GM23248 (cell line): Measurements from ENCODE around the gene REPS2. TPM values are rescaled to one million over a fixed set of nuclear protein-coding genes. Genes with fewer than 3 reads are reported as not detected.
"Not testable (repeated sequence)": the region's sequence is repeated elsewhere in the genome, so short reads cannot be mapped to it uniquely, and the experiment has no call there.

Experiments used
- DNase-seq: peaks from one replicate; pipeline ENCODE4 v3.0.0-alpha.2; 2015
- H2AFZ ChIP-seq: fragments of 200-600 bp; sonication (generic); 2 replicates; pipeline ENCODE4 v1.6.1; 2016; ENCODE audit warnings: antibody characterized with exemption
- H3F3A ChIP-seq: fragments of 200-600 bp; sonication (generic); 2 replicates; pipeline ENCODE4 v1.6.1; 2016; ENCODE audit warnings: mild to moderate bottlenecking, antibody characterized with exemption, mixed run types; ENCODE audit not compliant: insufficient read depth
- H3K27ac ChIP-seq: fragments of 200-600 bp; sonication (generic); 2 replicates; pipeline ENCODE4 v1.5.1; 2016; ENCODE audit warnings: mild to moderate bottlenecking
- H3K27me3 ChIP-seq: fragments of 200-600 bp; sonication (generic); replicated peaks from 2 replicates; pipeline ENCODE4 v1.6.1; 2016; ENCODE audit warnings: mild to moderate bottlenecking; ENCODE audit not compliant: insufficient read depth
- H3K36me3 ChIP-seq: fragments of 200-600 bp; sonication (generic); 2 replicates; pipeline ENCODE4 v1.6.1; 2016; ENCODE audit warnings: low read depth, mild to moderate bottlenecking
- H3K4me1 ChIP-seq: fragments of 200-600 bp; sonication (generic); 2 replicates; pipeline ENCODE4 v1.6.1; 2016; ENCODE audit warnings: mild to moderate bottlenecking; ENCODE audit not compliant: insufficient read depth
- H3K4me2 ChIP-seq: fragments of 200-600 bp; sonication (generic); one replicate; pipeline ENCODE4 v1.6.1; 2016; ENCODE audit warnings: mild to moderate bottlenecking; ENCODE audit not compliant: unreplicated experiment
- H3K4me3 ChIP-seq: fragments of 200-600 bp; sonication (generic); 2 replicates; pipeline ENCODE4 v1.5.1; 2016; ENCODE audit warnings: mild to moderate bottlenecking
- H3K79me2 ChIP-seq: fragments of 200-600 bp; sonication (generic); 2 replicates; pipeline ENCODE4 v1.6.1; 2016; ENCODE audit warnings: mild to moderate bottlenecking; ENCODE audit not compliant: insufficient read depth
- H3K9ac ChIP-seq: fragments of 200-600 bp; sonication (generic); 2 replicates; pipeline ENCODE4 v1.6.1; 2016; ENCODE audit warnings: mild to moderate bottlenecking
- H3K9me2 ChIP-seq: fragments of 200-600 bp; sonication (generic); 2 replicates; pipeline ENCODE4 v1.6.1; 2016; ENCODE audit warnings: mixed run types, mild to moderate bottlenecking, moderate library complexity; ENCODE audit not compliant: insufficient read depth
- H3K9me3 ChIP-seq: fragments of 200-600 bp; sonication (generic); one replicate; pipeline ENCODE4 v1.6.1; 2017; ENCODE audit warnings: low read depth
- H4K20me1 ChIP-seq: fragments of 200-600 bp; sonication (generic); 2 replicates; pipeline ENCODE4 v1.6.0; 2016; ENCODE audit not compliant: insufficient read depth
- EZH2 ChIP-seq: fragments of 200-600 bp; sonication (generic); IDR thresholded peaks from 2 replicates; pipeline ENCODE4 v1.6.1; 2018; ENCODE audit warnings: antibody characterized with exemption, mild to moderate bottlenecking; ENCODE audit not compliant: insufficient read depth, poor library complexity, severe bottlenecking
- EZH2phosphoT487 ChIP-seq: fragments of 200-600 bp; sonication (generic); IDR thresholded peaks from 2 replicates; pipeline ENCODE4 v1.6.1; 2018; ENCODE audit warnings: antibody characterized with exemption, moderate library complexity, mild to moderate bottlenecking, low read depth; ENCODE audit not compliant: insufficient read depth
- WGBS, 2 experiments: methylation state at CpG; one replicate each; pipeline ENCODE4 v1.1.6; 2015 to 2017; ENCODE audit warnings: low lambda C conversion rate in 2 of 2, low coverage in 1 of 2; ENCODE audit errors: missing lambda C conversion rate in 2 of 2; 5-methylcytosine and 5-hydroxymethylcytosine counted together
- in situ Hi-C: fragments of 300-500 bp; cut with MboI; formaldehyde crosslinking; loops from 2 replicates; pipeline ENCODE4 v1.15.0; 2020
- polyA plus RNA-seq: library from polyadenylated mRNA; unstranded; fragments of >200 nt; fragmentation: Nextera tagmentation; extraction: Ambion mirVana; gene quantifications from 2 replicates; pipeline ENCODE4 v1.2.1, GENCODE V29; 2016
- total RNA-seq: library from RNA; depleted of rRNA; stranded (reverse); fragments of >200 nt; shearing (Covaris generic); gene quantifications from 2 replicates; pipeline ENCODE4 v1.2.3, GENCODE V29; 2014

The REPS2 gene
- total and polyA plus RNA-seq, 2 experiments from 2014 or later: 0.03 to 0.11 TPM

DNA sequence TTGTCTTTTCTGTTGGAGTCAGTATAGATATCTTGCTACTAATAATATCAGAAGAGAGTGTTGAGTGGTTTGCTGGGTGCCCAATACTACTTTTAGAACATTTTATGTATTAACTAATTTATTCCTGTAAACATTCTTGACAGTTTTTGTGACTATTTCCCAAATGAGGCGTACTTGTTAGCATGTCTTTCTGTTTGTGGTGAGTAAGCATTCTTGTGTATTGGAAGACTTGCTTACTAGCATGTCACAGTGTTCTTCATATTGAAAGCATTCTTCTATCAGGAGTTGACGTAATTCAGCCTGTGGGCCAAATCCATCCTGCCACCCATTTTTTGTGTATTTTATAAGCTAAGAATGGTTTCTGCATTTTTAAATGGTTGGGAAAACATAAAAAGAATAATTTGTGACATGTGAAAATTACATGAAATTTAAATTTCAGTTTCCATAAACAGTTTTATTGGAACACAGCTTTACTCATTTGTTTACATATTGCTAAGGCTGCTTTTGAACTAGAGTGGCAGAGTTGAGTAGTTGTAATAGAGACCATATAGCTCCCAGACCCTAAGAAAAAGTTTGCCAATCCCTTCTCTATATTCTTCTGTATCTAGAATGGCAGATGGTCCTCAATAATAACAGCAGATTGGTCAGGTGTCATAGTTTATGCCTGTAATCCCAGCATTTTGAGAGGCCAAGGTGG is 20.4 kb downstream of the REPS2 start:
- Histone ChIP-seq H4K20me1 (no peaks in the 10 kb centered on the region), H3K9ac (no peak overlapping the region), H3K79me2 (no peaks in the 10 kb centered on the region), H3K9me3 (no peaks in the 10 kb centered on the region), H3K36me3 (no peaks in the 10 kb centered on the region), H2AFZ (no peak overlapping the region), H3K4me1 (no peaks in the 10 kb centered on the region), H3F3A (no peaks in the 10 kb centered on the region), H3K4me3 (no peak overlapping the region), H3K4me2 (no peak overlapping the region), H3K27me3 (no peaks in the 10 kb centered on the region), H3K27ac (no peak overlapping the region), H3K9me2 (no peaks in the 10 kb centered on the region)
- in situ Hi-C loops: no loop called here
- no peak for DNase-seq
- WGBS, 2 experiments: 68 to 75% methylated on average over 2 of the region's 2 CpGs
- no peak for TF ChIP-seq EZH2phosphoT487
- TF ChIP-seq EZH2: no peak

DNA sequence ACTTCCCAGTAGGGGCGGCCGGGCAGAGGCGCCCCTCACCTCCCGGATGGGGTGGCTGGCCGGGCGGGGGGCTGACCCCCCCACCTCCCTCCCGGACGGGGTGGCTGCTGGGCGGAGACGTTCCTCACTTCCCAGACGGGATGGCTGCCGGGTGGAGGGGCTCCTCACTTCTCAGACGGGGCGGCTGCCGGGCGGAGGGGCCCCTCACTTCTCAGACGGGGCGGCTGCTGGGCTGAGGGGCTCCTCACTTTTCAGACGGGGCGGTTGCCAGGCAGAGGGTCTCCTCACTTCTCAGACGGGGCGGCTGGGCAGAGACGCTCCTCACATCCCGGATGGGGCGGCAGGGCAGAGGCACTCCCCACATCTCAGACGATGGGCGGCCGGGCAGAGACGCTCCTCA is 22.3 kb downstream of the REPS2 start:
- not testable (repeated sequence) for H3K79me2 ChIP-seq, H3K4me1 ChIP-seq, DNase-seq

DNA sequence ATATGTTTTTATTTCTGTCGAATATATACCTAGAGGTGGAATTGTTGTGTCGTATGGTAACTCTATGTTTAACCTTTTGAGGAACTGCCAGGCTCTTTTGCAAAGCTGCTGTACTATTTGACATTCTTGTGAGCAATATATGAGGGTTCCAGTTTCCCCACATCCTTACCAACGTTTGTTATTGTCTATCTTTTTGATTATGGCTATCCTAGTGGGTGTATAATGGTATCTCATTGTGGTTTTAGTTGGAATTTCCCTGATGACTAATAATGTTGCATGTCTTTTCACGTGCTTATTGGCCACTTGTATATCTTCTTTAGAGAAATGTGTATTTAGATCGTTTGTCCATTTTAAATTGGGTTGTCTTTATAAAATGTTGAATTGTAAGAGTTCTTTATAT is 24.5 kb downstream of the REPS2 start:
- in situ Hi-C loops: no loop called here
- Histone ChIP-seq H3K9me3 (no peaks in the 10 kb centered on the region), H3K27me3 (no peaks in the 10 kb centered on the region), H3K4me2 (no peak overlapping the region), H3F3A (no peaks in the 10 kb centered on the region), H3K79me2 (no peaks in the 10 kb centered on the region), H3K36me3 (no peaks in the 10 kb centered on the region), H3K27ac (no peak overlapping the region), H3K9me2 (no peaks in the 10 kb centered on the region), H3K9ac (no peak overlapping the region), H4K20me1 (no peaks in the 10 kb centered on the region), H3K4me3 (no peak overlapping the region), H3K4me1 (no peaks in the 10 kb centered on the region), H2AFZ (no peak overlapping the region)
- WGBS, 2 experiments: 50 to 54% methylated on average over 5 of the region's 5 CpGs
- TF ChIP-seq EZH2 (no peak), EZH2phosphoT487 (no peak)
- peak; percentile 14 for DNase-seq

More for the DNA sequence above, 22.3 kb downstream of the REPS2 start:
- H3K9ac ChIP-seq, H3K36me3 ChIP-seq, H3K9me3 ChIP-seq, H3K4me2 ChIP-seq, H3K27me3 ChIP-seq, H3K27ac ChIP-seq, H3F3A ChIP-seq, H3K9me2 ChIP-seq, H3K4me3 ChIP-seq, H2AFZ ChIP-seq, in situ Hi-C loops, H4K20me1 ChIP-seq: not testable (repeated sequence)
- WGBS, 2 experiments: 100% methylated on average over 1 of the region's 29 CpGs; no CpG with 5 or more reads in 1 of the 2 experiments

DNA sequence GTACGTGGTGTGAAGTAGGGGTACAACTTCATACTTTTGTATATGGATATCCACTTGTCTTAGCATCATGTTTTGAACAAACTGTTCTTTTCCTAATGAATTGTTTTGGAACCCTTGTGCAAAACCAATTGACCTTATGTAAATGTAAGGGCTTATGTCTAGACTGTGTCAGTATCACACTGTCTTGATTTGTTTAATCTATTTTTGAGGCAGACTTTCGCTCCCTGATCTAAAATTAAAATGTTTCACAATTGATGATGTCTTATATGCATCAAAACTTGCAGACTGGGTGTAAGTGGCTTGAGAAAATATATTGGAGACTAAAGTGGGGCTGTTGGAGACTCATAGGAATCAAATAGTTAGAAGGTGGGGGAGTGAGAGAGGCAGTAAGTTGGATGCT is 25.2 kb downstream of the REPS2 start:
- no peaks in the 10 kb centered on the region for H3K27me3 ChIP-seq
- H3K9me3 ChIP-seq: no peaks in the 10 kb centered on the region
- in situ Hi-C loops: no loop called here
- no peaks in the 10 kb centered on the region for H3F3A ChIP-seq
- DNase-seq: no peak
- H3K9me2 ChIP-seq: no peaks in the 10 kb centered on the region
- no peak overlapping the region for H3K4me2 ChIP-seq
- no peaks in the 10 kb centered on the region for H3K36me3 ChIP-seq
- no peaks in the 10 kb centered on the region for H4K20me1 ChIP-seq
- H3K9ac ChIP-seq: no peak overlapping the region
- no peaks in the 10 kb centered on the region for H3K4me1 ChIP-seq
- H3K4me3 ChIP-seq: no peak overlapping the region
- TF ChIP-seq EZH2 (no peak), EZH2phosphoT487 (no peak)
- no peak overlapping the region for H3K27ac ChIP-seq
- H3K79me2 ChIP-seq: no peaks in the 10 kb centered on the region
- H2AFZ ChIP-seq: no peak overlapping the region
- 46 to 87% methylated on average over 2 of the region's 2 CpGs for WGBS, 2 experiments

DNA sequence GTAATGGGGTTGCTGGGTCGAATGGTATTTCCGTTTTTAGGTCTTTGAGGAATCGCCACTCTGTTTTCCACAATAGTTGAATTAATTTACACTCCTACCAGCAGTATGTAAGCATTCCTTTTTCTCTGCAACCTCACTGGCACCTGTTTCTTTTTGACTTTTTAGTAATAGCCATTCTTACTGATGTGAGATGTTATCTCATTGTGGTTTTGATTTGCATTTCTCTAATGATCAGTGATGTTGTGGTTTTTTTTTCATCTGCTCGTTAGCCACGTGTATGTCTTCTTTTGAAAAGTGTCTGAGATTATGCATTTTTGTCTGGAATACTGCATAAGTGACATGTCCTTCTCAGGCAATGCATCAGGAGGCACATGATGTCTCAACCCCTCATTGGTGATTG is 28.8 kb downstream of the REPS2 start:
- in situ Hi-C loops: no loop called here
- Histone ChIP-seq H3K9ac (no peak overlapping the region), H3K27me3 (no peaks in the 10 kb centered on the region), H4K20me1 (no peaks in the 10 kb centered on the region), H3K36me3 (no peaks in the 10 kb centered on the region), H3K9me3 (no peaks in the 10 kb centered on the region), H2AFZ (no peak overlapping the region), H3K79me2 (no peaks in the 10 kb centered on the region), H3K4me1 (no peaks in the 10 kb centered on the region), H3F3A (no peaks in the 10 kb centered on the region), H3K4me2 (no peak overlapping the region), H3K4me3 (no peak overlapping the region), H3K9me2 (no peaks in the 10 kb centered on the region), H3K27ac (no peak overlapping the region)
- 41 to 51% methylated on average over 5 of the region's 5 CpGs for WGBS, 2 experiments
- DNase-seq: no peak
- TF ChIP-seq EZH2phosphoT487: no peak
- no peak for TF ChIP-seq EZH2
